Neural progenitor cell (in vitro differentiated cells): Measurements from ENCODE around the gene LATS2. TPM values are rescaled to one million over a fixed set of nuclear protein-coding genes. Genes with fewer than 3 reads are reported as not detected.

Experiments
- DNase-seq: peaks from one replicate; pipeline ENCODE4 v3.0.0-alpha.2; 2016; ENCODE audit warnings: low spot score
- H2AFZ ChIP-seq: fragments of 200-600 bp; sonication (generic); replicated peaks from 2 replicates; pipeline ENCODE4 v1.6.1; 2016; ENCODE audit warnings: antibody characterized with exemption
- H3F3A ChIP-seq: fragments of 200-600 bp; sonication (generic); 2 replicates; pipeline ENCODE4 v1.6.1; 2016; ENCODE audit warnings: antibody characterized with exemption, low read depth
- H3K27ac ChIP-seq: fragments of 200-600 bp; sonication (generic); 2 replicates; pipeline ENCODE4 v1.5.1; 2016; ENCODE audit warnings: mild to moderate bottlenecking
- H3K27me3 ChIP-seq: fragments of 200-600 bp; sonication (generic); 2 replicates; pipeline ENCODE4 v1.6.1; 2016; ENCODE audit warnings: mild to moderate bottlenecking, moderate library complexity
- H3K36me3 ChIP-seq: fragments of 200-600 bp; sonication (generic); 2 replicates; pipeline ENCODE4 v1.5.1; 2016
- H3K4me1 ChIP-seq: fragments of 200-600 bp; sonication (generic); 2 replicates; pipeline ENCODE4 v1.6.1; 2016; ENCODE audit warnings: mixed run types
- H3K4me2 ChIP-seq: fragments of 200-600 bp; sonication (generic); 2 replicates; pipeline ENCODE4 v1.6.1; 2016
- H3K4me3 ChIP-seq: fragments of 200-600 bp; sonication (generic); 2 replicates; pipeline ENCODE4 v1.5.1; 2016
- H3K79me2 ChIP-seq: fragments of 200-600 bp; sonication (generic); 2 replicates; pipeline ENCODE4 v1.6.1; 2016; ENCODE audit warnings: low read depth
- H3K9ac ChIP-seq: fragments of 200-600 bp; sonication (generic); 2 replicates; pipeline ENCODE4 v1.6.1; 2016
- H3K9me3 ChIP-seq: fragments of 200-600 bp; sonication (generic); 2 replicates; pipeline ENCODE4 v1.5.1; 2016; ENCODE audit warnings: low read depth
- H4K20me1 ChIP-seq: fragments of 200-600 bp; sonication (generic); 2 replicates; pipeline ENCODE4 v1.6.1; 2016; ENCODE audit warnings: low read depth
- H3K27ac Mint-ChIP-seq: 3 replicates; pipeline ENCODE4 v1.8.0; 2021; ENCODE audit warnings: mixed read lengths
- H3K27me3 Mint-ChIP-seq: 2 replicates; pipeline ENCODE4 v1.8.0; 2022; ENCODE audit warnings: low read depth, mild to moderate bottlenecking, inconsistent platforms, moderate library complexity, mixed read lengths; ENCODE audit not compliant: insufficient read depth
- H3K36me3 Mint-ChIP-seq: 3 replicates; pipeline ENCODE4 v1.8.0; 2021; ENCODE audit warnings: mixed read lengths
- H3K4me1 Mint-ChIP-seq: 3 replicates; pipeline ENCODE4 v1.8.0; 2021; ENCODE audit warnings: mixed read lengths
- H3K4me3 Mint-ChIP-seq: 3 replicates; pipeline ENCODE4 v1.8.0; 2021; ENCODE audit warnings: mild to moderate bottlenecking, moderate library complexity, mixed read lengths
- H3K9me3 Mint-ChIP-seq: 3 replicates; pipeline ENCODE4 v1.8.0; 2020; ENCODE audit warnings: mixed read lengths
- CTCF ChIP-seq: fragments of 200-600 bp; sonication (generic); IDR thresholded peaks from 2 replicates; pipeline ENCODE4 v1.5.1; 2017; ENCODE audit warnings: antibody characterized with exemption, mild to moderate bottlenecking
- EZH2 ChIP-seq: fragments of 200-600 bp; sonication (generic); IDR thresholded peaks from 2 replicates; pipeline ENCODE4 v1.6.1; 2017; ENCODE audit warnings: antibody characterized with exemption, mild to moderate bottlenecking, moderate library complexity
- EZH2phosphoT487 ChIP-seq: fragments of 200-600 bp; sonication (generic); IDR thresholded peaks from 2 replicates; pipeline ENCODE4 v1.6.1; 2017; ENCODE audit warnings: antibody characterized with exemption
- total RNA-seq: library from RNA; depleted of rRNA; stranded (reverse); fragments of >200 nt; gene quantifications from 2 replicates; pipeline ENCODE4 v1.2.3, GENCODE V29; 2015; ENCODE audit warnings: low replicate concordance

The LATS2 gene
- total RNA-seq, 1 donor from 2014 or later: 15.2 TPM

GRCh38 chr13:21040120-21040826 lies 21.1 kb downstream of the LATS2 start:
- Mint-ChIP-seq H3K36me3 (peaks cover 29% of the 10 kb centered on the region), H3K9me3 (no peaks in the 10 kb centered on the region), H3K4me3 (no peak overlapping the region), H3K27ac (peak overlapping the region; percentile 9), H3K4me1 (peaks cover 11% of the 10 kb centered on the region), H3K27me3 (no peaks in the 10 kb centered on the region)
- Histone ChIP-seq H2AFZ (no peak overlapping the region), H3K4me2 (no peak overlapping the region), H3F3A (peaks cover 11% of the 10 kb centered on the region), H3K36me3 (peaks cover 4% of the 10 kb centered on the region), H4K20me1 (peaks cover 92% of the 10 kb centered on the region), H3K27me3 (no peaks in the 10 kb centered on the region), H3K9me3 (no peaks in the 10 kb centered on the region), H3K4me3 (no peak overlapping the region), H3K9ac (no peak overlapping the region), H3K27ac (peak overlapping the region; percentile 34), H3K79me2 (peaks cover 100% of the 10 kb centered on the region), H3K4me1 (peaks cover 26% of the 10 kb centered on the region)
- TF ChIP-seq EZH2 (no peak), EZH2phosphoT487 (no peak), CTCF (no peak)
- DNase-seq: no peak

GRCh38 chr13:21039097-21039800 lies 22.1 kb downstream of the LATS2 start:
- Histone ChIP-seq H3K27ac (no peak overlapping the region), H4K20me1 (peaks cover 92% of the 10 kb centered on the region), H3F3A (peaks cover 8% of the 10 kb centered on the region), H3K79me2 (peaks cover 100% of the 10 kb centered on the region), H3K9ac (no peak overlapping the region), H3K9me3 (no peaks in the 10 kb centered on the region), H3K4me2 (no peak overlapping the region), H3K4me1 (peaks cover 29% of the 10 kb centered on the region), H2AFZ (no peak overlapping the region), H3K27me3 (no peaks in the 10 kb centered on the region), H3K36me3 (peaks cover 4% of the 10 kb centered on the region), H3K4me3 (no peak overlapping the region)
- peaks cover 11% of the 10 kb centered on the region for H3K4me1 Mint-ChIP-seq
- DNase-seq: no peak
- no peaks in the 10 kb centered on the region for H3K9me3 Mint-ChIP-seq
- no peak overlapping the region for H3K27ac Mint-ChIP-seq
- H3K4me3 Mint-ChIP-seq: no peak overlapping the region
- peaks cover 30% of the 10 kb centered on the region for H3K36me3 Mint-ChIP-seq
- TF ChIP-seq CTCF (no peak), EZH2 (no peak), EZH2phosphoT487 (no peak)
- H3K27me3 Mint-ChIP-seq: no peaks in the 10 kb centered on the region

GRCh38 chr13:21037656-21038055 lies 23.7 kb downstream of the LATS2 start:
- H3K4me3 Mint-ChIP-seq: no peak overlapping the region
- Histone ChIP-seq H3F3A (no peaks in the 10 kb centered on the region), H3K9me3 (no peaks in the 10 kb centered on the region), H3K4me3 (no peak overlapping the region), H3K4me1 (peaks cover 18% of the 10 kb centered on the region), H3K27ac (no peak overlapping the region), H3K79me2 (peaks cover 100% of the 10 kb centered on the region), H3K27me3 (no peaks in the 10 kb centered on the region), H3K36me3 (no peaks in the 10 kb centered on the region), H2AFZ (no peak overlapping the region), H3K9ac (no peak overlapping the region), H4K20me1 (peaks cover 94% of the 10 kb centered on the region), H3K4me2 (no peak overlapping the region)
- no peaks in the 10 kb centered on the region for H3K9me3 Mint-ChIP-seq
- no peak for DNase-seq
- H3K27me3 Mint-ChIP-seq: no peaks in the 10 kb centered on the region
- peaks cover 27% of the 10 kb centered on the region for H3K36me3 Mint-ChIP-seq
- H3K27ac Mint-ChIP-seq: no peak overlapping the region
- peaks cover 7% of the 10 kb centered on the region for H3K4me1 Mint-ChIP-seq
- no peak for TF ChIP-seq CTCF
- no peak for TF ChIP-seq EZH2phosphoT487
- TF ChIP-seq EZH2: no peak
